ENCODE measurements around the gene PLD4.

Gene PLD4

DNA sequence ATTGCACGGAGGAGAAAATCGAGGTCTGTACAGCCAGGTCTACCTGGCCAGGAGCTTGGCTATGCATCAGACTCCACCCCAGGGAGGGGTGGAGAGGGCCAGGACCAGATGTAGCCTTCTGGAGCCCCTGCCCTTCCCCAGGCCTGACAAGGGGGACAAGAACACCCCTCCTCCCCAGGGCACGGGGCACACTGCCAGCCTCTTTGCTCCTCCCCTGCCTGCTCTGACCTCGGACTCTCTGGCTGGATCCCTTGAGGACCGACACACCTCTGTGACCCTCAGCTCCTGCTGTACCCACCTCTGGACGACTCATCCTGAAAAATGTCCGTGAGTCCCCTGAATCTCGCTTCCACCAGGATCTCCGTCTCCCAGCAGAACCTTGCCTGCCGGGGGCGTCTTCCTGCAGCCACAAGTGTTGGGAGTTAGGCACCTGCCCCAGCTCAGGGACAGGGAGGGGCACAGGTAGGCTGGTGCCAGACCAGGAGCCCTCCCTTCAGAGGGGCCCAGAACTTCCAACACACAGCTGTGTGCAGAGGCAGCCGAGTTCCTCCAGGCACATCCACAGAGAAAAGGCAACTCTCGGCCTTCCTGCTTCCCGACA, 31.7 kb downstream of the PLD4 start:
- DNase-seq (ENCODE audit: low spot score) = no peak

DNA sequence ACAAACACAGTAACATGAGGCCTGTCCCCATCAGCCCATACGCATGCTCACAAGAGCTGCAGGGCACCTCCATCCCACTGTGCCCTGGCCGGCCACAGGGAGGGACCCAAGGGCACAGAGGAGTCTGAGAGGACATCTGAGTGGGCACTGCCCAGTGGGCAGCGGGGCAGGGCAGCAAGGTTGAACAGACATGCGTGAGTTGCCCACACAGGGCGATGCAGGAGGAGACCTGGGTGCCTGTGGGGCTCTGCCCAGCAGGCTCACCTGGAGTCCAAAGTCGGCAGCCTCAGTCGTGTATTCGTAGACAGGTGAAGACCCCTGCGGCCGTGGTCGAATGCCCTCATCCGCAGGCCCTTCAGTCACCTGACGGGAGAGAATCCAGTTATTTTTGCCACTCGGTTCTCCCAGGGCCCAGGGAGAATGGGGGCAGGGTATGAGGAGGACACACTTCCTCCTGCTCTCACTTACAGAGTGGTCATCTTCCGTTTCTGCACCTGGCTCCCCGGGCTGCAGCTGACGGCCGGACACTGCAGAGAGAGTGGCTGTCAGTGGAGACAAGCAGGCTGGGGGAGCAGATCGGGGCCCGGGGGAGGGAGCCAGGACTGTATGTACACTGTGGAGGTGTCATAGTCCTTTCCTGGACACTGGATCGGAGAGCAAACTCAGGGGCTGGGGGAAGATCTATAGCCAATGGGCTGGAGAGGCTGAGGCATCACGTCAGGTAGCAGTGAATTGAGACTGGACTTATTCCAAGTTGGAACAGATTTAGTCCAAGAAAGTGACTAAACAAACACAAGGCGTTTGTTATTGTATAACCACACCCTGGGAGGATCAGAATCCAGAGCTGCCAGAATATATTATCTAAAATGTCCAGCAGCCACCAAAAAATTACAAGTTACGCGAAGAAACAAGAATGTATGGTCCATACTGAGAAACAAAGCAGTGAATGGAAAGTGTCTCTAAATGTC, 32.8 kb downstream of the PLD4 start:
- DNase-seq (ENCODE audit: low spot score) = no peak

DNA sequence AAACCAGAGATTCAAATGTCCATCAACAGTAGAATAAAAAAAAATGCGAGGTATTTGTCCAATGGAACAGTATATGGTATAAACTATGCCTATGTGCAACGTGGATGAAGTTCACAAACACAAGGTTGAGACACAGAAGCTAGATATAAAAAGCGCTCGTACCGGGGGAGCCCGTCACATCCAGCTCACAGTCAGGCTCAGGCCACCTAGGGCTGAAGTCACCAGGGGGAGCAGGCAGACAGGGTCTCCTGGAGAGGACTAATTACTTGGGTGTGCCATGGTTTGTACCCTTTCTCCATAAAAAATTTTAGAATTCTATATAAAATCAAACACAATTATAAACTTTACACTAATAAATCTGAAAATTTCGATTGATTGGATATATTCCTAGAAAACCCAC, 39.9 kb downstream of the PLD4 start:
- DNase-seq (ENCODE audit: low spot score) = no peak

DNA sequence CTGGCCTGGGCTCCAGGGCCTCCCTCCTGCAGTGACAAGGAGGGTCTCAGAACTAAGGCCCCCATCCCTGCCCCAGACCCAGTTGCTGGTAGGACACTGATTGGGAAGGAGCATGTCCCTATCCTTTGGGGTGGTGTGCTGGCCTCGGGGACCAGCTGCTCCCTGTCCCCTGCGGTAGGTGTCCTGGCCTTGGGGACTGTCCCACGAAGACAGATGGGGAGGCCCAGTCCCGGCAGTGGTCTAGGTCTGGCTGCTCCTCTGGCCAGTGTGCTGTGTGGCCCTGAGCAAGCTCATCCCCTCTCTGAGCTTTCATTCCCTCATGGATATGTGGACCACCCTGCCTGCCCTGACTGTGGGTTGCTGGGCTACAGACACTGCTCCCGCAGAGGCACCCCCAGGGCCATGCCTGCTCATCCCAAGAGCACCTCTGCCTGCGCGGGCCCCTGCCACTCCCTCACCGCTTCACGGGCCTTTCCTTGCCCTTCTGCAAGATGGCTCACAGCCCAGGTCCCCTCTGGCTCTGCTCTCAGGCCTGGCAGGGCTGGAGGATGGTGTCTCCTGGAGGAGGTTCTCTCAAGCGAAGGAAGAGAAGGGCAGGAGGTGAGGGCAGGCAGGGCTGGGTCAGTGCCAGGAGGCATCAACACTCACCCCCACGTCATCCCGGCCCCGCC, 41.0 kb downstream of the PLD4 start:
- no peak for DNase-seq (ENCODE audit: low spot score)

DNA sequence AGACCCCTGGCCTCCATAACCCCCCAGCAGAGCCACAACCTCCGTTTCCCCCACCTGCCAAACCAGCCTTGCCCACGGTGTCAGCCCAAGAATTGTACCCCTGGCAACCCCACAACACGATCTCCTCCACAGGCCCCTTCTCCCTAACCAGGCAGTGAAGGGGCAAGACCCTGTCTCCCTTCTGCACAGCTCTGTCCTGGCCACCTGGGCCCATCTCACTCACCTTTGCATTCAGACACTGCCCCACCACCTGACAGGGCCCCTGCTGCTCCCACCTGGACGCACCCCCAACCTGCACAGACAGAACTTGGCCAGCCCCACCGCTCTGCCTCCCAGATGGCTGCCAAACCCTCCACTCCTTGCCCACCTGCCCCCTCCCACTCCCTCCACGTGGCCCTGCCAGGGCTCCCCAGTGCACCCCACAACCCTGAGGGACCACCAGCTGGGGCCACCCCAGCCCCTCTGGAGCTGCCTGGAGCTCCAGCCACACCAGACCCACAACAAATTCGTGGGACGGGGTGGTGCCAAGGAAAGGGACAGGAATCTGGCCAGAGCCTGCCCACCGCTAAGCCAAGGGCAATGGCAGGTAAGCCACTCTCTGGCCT, 41.7 kb downstream of the PLD4 start:
- no peak for DNase-seq (ENCODE audit: low spot score)

DNA sequence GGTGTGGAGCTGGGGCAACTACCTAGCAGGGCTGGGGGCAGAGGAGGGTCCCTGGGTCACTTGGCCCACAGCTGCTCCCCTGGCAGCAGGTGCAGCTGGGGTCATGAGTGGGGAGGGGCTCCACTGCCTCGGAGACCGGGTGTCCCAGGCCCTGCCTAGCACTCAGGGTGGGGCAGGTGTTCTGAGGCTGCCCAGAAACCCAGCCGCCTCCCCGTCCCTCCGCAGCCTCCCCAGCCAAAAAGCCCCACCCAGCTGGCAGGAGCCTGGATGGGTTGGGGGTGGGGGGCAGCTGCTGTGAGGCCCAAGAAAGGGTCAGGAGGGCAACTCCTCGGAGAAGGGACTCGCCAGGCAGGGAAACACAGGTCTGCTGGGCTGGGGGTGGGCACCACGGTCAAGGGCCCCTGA, 42.3 kb downstream of the PLD4 start:
- DNase-seq (ENCODE audit: low spot score) = no peak

DNA sequence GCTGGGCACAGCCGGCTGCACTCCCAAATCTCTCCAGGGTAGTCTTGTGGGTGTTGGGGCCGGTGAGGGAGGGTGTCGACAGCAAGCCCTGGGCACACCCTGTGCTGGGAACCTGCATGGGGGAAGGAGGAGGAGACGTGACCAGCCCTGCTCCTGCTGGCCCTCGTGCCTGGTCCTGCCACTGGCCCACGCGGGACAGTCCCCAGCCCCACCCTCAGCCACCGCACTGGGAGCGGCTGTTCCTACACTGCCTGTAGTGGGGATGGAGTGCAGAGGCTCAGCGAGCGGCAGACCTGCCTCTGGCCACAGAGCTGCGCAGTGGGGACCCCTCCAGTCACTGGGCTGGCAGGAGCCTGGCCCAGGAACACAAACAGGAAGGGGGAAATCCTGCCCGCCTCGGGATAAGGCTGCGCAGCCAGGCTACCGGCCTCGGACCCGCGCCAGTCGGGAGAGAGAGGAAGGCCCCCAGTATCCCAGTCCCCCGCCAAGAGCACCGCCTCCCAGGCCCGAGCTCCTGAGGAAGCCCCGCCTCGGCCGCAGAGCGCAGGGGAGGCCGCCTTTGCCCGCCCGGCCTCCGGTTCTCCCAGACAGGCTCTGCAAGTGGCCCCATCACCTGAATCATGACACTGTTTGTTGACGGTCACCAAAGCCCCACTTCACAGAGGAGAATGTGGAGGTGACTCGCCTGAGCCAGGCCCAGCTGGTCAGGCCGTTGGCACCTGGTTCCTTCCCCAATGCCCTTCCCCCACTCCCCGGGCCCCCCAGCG, 42.9 kb downstream of the PLD4 start:
- DNase-seq (ENCODE audit: low spot score) = no peak

DNA sequence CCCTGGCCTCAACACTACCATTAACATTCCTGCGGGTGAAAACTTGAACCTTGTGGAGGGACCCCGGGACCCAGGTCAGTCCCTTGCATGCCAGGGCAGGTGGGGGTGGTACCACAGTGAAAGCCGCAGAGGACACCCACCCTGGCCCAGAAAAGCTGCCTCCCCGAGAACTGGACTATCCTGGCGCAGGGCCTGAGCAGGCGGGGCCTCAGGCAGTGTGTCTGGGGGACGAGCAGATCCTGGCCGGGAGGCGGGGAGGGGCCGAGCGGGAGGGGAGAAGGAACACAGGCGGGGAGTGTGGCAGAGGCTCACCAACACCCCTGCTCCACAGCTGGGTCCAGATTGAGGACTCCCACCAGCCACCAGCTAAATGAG, 43.5 kb downstream of the PLD4 start:
- no peak for DNase-seq (ENCODE audit: low spot score)

DNA sequence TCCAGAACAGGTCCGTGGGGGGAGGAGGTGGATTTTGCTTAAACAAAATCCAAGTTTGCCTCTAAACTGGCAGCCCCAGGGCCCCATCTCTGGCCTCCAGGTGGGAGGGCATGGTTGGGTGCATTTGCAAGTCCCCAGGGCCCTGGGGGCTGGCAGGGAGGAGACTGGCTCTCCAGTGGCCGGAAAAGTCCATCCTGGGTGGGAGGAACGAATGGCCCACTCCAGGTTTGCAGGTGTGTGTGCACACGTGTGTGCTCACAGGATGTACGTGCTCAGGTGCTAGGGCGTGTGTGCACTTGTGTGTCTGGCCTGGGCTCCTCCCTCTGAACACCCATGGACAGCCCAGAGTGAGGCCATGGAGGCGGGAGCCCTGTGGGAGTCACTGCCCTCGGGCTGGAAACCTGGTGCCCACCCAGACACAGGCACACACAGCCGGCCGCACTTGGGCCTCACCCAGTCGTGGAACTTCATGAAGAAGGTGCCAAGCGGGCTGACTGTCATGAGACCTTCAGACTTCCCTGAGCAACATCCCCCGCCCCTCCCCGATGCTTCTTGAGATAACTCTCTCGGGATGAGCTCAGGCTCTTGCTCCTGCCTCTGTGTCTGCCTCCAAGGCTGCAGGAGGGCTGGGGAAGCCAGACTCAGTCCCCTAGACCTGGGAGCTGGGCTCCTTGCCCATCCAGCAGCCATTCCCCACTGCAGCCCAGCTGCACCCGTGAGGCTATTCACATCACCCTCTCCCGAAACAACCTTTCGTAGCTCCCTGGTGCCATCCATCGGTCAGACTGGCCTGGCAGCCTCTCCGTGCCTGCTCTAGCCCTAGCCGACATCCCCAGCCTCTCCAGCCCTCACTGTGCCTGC, 44.1 kb downstream of the PLD4 start:
- DNase-seq (ENCODE audit: low spot score) = no peak

DNA sequence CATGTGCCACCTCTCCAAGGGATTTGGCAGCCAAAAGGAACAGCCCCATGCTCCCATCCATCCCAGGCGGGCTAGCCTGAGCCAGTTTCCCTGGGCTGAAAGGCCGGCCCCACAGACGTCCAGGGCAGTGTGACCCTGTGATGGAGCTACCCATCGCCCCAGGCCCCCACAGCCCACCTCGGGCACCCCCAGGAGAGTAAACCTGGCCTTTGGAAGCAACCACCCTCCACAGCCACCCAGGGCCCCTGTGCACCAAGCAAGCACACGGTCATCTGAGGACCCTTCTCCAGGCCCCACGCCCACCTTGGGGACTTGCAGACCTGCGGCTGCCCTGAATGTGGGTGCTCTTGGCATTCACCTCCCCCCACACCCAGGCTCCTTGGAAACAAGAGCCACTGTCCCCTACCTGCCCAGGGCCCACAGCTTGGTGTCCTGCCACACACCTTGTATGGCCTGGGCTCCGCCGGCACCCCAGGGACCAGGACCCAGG, 45.1 kb downstream of the PLD4 start:
- DNase-seq (ENCODE audit: low spot score) = no peak

DNA sequence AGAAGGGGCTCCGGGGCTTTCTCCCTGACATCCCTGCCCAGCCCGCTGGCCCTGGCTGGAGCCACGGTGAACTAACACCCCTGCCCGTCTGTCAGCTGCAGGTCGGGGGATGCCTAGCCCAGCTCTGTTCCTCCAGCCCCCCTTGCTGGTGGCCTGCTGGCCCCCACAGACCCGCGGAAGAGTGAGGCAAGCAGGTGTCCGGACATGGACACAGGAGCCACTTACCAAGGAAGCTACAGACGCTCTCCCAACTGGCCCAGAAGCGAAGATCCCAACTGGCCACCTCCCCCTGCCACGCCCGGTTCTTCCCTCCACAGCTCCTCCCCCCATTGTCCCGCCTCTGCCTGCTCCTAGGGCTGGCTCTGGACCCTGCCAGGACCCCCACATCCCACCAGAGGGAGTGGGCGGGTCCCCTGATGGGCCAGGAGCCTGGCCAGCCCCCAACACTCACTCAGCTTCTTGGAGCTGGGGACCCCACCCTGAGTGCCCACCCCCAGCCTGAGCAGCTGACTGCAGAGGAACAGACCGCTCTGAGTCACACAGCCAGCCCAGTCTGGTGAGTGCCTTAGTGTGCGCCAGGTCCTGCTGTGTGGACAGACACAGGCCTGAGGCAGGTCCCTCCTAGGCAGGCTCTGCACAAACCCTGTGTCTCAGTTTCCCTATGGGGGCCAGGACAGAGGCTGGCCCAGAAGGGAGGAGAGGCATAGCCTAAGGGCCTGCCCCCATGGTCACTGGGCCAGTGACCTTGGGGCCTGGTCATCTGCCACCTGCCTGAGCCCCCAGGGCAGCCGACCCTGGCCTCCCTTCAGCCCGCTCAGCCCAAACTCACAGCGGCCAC, 45.8 kb downstream of the PLD4 start:
- DNase-seq (ENCODE audit: low spot score) = no peak

DNA sequence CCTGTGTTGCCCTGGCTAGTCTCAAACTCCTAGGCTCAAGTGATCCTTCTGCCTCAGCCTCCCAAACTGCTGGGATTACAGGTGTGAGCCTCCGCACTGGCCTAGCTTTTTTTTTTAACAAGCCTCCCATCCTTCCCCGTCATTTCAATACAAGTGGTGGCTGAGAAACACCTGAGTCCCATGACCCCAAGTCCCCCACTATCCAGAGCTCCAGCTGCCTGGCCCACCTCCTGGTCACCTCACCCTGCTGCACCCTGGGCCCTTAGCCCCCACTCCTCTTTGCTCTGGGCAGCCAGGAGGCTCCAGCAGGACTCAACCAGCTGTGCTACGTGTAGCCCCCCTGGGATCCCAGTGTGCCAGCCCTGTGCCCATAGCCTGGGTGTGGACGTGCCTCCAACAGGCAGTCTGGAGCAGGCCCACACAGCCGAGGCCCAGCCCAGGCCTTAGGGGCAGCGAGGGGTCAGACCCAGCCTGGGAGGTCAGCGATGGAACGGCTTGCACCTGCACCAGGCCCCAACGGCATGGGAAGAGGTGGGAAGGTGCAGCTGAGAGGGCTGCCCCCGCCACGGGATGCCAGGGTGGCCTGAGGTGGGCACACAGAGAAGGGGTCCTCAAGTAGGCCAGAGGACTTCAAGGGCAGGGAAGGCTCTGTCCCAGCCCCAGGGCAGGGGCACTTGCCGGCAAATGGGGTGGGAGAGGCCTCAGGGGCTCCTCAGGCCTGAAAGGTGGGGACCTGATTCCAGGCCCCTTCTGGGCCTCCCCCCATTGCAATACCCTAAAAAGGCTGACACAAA, 47.0 kb downstream of the PLD4 start:
- no peak for DNase-seq (ENCODE audit: low spot score)

DNA sequence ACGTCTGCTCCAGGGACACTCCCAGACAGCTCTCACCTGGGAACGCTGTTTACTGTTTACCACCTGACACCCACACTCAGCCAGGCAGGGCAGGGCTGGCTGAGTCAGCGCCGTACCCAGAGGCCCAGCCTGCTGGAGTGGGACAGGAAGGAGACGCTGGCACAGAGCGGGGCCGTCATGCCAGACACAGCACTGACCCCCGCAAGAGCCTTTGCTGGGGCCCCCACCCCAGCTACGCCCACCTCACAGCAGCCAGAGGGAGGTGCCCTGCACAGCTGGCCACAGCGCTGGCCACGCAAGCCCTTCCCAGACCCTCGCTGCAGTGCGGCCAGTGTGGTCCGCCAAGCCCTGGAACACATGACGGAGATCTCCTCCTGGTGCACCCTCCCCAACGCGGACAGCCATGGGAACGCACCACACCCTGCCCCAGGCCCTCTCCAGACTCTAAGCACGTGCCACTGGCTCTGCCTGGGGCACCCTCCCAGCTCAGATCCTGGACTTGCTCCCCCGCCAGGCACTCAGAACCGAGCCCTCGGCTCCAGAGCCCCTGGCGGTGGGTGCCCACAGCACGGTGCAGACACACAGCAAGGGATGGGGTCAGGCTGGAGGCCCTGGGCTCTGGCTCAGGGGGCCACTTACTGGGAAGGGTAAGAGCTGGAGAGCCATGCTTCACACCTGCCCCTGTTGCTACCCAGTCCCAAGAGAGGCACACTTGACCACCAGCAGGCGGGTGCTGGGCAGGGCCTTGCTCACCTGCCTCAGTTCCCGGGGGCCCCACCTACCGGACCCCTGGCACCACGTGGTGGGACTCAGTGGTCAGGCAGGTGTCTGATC, 47.8 kb downstream of the PLD4 start:
- DNase-seq (ENCODE audit: low spot score) = no peak

DNA sequence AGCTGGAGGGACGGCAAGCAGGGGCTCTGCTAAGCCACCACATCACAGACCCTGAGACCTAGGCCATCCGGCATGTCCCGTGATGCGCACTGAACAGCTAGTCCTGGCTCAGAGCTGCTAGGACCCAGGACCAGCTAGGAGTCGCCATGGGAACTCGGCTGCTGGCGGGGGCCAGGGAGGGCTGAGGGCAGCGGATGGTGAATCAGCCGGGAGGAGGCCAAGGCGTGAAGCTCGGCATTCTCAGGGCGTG, 48.4 kb downstream of the PLD4 start:
- no peak for DNase-seq (ENCODE audit: low spot score)

DNA sequence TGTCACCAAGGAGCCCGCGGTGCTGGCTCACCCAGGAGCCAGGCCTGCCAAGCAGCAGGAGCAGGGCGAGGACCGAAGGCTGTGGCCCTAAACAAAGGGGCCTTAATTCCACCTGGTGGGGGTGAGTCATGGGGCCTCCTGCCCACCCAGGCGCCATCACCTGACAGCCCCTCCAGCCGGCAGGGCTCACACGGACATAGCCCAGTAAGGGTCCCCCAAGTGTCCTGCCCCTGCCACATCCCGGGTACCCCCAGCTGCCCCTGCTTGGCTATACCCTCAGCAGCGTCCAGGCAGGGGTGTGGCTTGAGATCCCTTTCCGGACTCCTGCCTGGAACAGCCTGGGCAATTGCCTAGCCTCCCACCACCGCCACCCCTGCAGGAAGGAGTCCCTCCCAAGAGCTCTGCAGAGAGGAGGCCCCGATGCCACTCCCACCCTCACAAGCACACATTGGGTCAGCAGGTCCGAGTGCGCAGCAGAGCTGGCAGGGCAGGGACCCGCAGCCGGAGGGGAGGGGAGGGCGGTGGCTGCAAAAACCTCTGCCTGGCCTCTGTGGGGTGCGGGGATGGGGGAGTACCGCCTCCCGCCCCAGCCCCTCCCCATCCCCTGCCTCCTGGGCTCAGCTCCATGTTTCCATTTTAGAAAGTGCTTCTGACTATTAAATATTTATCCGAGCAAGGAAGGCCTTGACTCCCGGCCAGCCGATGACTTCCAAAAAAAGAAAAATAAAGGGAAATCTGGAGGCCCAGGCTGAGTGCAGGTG, 48.9 kb downstream of the PLD4 start:
- DNase-seq (ENCODE audit: low spot score) = no peak

DNA sequence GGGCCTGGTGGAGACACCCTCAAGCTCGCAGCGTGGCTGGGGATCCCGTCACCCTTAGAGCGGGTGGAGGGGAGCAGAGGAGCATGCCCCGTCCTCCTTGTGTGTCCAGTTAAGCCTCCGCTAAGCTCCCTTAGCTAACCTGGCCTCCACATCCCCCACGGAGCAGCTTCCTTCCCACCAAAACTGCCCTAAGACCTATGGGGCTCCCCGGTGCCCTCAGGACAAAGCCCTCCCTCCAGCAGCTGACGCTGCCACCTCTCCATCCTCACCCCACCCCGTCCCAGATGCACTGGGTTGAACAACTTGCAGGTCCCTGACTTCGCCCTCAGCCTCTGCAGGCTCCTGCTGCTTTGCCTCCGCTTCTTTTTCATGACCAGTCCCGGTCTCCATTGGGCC, 49.5 kb downstream of the PLD4 start:
- no peak for DNase-seq (ENCODE audit: low spot score)

DNA sequence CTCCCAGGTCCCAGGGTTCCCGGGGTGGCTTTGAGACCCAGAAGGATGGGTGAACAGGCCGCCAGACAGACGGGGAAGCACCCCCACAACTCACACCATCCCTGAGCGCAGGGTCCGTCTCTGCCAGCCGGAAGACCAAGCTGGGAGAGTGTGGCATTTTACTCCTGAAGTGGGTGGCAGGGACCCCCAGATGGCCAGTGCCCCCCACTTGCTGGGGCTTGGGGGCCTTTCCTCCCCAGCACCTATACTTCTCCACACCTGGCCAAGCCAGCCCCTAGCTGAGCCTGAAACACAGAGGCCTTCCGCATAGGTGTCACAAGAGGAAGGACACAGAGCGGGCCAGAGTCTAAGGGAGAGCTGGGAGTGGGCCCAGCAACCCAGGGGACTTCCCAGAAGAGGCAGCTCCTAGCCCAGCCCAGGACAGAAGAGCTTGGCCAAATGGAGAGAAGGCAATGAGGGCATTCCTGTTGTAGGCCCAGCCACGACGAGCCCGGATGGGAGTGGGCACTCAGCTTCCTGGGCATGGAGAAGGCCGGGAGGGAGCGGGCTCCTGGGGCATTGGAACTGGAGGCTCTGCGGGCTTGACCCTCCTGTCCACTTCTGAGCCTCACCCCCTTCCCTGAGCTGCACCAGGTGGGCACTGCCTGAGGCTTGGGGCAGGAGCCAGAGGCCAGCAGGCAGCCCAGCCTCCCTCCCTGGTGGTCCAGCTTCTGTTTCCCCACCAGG, 50.1 kb downstream of the PLD4 start:
- no peak for DNase-seq (ENCODE audit: low spot score)

All from CD4-positive, alpha-beta T cell treated with Interleukin-2 at 100 ng/mL for 4 hours (primary cell).